ENCODE measurements around the gene CTIF.

The CTIF gene

DNA sequence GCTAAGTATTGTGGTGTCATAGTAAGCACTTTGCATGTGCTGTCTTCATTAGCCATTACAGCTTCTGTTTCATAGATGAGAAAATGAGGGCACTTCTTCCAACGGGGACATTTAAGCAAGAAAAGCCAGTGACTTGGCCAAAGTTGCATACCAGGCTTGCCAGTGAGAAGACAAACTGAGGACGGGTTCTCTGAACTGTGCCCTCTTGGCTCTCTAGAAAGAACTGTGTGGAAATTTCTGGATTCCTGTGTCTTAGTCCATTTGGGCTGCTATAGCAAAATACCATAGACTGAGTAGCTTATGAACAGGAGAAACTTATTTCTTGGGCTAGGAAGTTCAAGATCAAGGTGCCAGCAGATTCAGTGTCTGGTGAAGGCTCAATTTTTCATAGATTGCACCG, 13.3 kb downstream of the CTIF start:
- no peak for ATAC-seq
- no peak for DNase-seq

DNA sequence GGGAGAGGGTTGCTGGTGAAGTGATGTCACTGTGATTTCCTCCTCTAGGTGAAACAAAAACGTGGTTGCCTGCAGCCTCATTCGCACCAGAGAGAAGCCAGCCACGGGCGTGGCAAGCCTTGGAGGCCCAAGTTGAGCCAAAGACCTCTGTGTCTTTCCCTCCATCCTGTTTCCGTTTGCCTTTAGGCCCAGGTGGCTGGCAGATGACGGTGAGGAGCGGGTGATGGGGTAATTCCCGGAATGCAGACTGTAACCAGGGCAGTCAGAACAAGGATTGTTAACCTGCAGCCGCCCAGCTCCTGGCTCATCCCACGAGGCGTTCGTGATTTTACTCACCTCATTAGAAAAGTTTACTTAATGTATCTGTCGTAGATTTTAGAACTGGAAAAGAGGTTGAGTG, 14.4 kb downstream of the CTIF start:
- DNase-seq, result no peak
- ATAC-seq, result no peak

DNA sequence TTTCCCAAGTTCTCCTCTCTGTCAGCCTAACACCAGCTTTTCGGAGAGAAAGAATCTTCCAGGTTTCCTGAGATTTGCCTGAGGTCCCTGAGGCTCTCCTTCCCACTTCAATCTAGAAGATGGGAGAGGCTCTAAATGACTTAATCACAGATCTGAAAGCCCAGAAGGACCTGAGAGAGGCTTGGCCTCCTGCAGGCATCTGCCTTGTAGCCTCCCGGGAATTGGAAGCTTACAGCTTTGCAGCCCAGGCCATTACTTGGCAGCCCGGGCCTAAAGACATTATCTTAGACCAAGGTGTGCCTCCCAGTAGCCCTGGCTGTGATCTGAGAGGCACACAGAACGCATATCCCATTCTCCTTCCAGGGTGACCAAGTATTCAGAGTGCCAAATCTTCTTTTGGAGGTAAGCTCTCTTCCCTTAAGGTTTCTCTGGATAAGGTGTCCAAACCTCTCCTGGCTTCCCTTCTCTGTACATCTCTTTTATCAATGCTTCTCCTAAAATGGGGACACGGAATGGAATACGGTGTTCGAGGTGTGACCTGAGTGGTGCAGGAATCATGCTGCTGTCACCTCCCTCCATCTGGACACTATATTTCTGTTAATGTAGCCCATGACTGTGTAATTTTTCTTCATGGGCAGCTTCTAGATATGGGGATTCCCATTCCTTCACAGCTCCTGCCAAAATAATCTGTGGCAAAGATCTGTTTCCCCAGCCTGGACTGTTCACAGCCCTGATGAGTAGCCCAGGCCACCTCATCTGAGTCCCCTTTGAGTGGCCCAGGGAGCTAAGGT, 16.0 kb downstream of the CTIF start:
- DNase-seq, result no peak
- no peak for ATAC-seq

DNA sequence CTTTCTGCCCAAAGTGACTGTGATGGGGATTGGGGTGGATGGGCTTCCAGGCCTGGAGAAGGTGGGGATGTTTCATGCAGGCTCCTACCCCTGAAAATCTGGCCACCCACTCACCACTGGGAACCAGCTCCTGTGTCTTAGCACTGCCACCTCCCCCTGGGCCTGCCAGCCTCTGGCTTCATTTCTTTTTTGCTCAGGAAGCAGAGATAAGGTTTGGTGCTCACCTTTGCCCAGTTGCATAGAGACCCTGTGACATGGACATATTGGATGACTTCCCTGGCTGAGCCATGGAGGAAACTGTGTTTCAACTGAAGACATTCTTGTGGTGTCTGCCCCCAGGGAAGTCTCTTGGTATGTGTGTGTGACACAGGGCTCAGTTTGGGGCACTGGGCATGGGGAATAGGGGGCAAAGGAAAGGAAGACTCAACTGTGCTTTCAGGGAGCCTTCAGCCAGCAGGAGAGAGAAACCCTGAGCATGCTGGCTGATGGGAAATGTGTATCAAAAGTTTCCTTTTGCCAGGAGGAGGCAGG, 16.7 kb downstream of the CTIF start:
- ATAC-seq, result peak; percentile 23
- no peak for DNase-seq

DNA sequence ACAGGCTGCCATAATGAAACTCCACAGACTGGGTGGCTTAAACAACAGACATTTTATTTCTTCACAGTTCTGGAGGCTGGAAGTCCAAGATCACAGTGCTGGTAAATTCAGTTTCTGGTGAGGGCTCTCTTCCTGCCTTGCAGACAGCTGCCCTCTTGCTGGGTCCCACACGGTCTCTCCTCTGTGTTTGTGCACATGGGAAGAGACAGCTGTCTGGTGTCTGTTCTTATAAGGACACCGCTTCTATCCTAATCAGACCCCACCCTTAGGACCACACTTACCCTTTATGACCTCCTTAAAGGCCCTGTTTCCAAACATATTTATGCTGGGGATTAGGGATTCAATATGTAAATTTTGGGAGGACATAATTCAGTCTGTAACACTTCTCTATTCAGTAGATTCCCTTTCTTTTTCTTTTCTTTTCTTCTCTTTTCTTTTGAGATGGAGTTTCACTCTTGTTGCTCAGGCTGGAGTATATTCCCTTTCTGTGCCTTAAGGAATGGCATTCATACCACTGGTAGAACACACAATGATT, 18.9 kb downstream of the CTIF start:
- ATAC-seq, result no peak

DNA sequence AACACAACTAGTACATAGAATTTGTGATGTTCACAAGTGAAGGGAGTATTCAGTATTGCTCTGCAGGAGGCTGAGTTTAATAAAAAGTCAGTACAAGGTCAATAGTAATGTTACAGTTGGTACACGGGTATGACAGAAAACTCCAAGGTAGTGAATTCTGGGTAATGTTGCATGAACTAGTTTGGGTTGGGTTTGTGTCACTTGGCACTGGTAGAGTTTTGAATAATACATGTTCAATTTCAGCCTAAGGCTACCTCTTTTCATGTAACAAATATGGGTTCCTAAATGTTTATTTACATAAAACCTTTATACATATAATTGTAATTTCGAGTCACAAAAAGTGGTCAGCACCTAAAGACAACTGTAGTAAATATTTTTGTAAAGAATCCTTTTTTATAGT, 19.4 kb downstream of the CTIF start:
- no peak for ATAC-seq
- DNase-seq, result no peak

More for the DNA sequence above, 18.9 kb downstream of the CTIF start:
- no peak for DNase-seq

DNA sequence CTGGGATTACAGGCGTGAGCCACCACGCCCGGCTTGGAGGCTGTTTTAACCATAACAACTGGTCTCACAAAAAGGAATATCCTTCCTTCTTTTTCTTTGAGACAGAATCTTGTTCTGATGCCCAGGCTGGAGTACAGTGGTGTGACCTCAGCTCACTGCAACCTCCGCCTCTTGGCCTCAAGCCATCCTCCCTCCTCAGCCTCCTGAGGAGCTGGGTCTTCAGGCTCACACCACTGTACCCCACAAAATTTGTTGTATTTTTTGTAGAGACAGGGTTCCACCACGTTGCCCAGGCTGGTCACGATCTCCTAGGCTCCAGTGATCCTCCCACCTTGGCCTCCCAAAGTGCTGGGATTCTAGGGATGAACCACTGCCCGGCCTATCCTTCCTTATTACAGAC, 21.7 kb downstream of the CTIF start:
- ATAC-seq (no peak), DNase-seq (no peak)

DNA sequence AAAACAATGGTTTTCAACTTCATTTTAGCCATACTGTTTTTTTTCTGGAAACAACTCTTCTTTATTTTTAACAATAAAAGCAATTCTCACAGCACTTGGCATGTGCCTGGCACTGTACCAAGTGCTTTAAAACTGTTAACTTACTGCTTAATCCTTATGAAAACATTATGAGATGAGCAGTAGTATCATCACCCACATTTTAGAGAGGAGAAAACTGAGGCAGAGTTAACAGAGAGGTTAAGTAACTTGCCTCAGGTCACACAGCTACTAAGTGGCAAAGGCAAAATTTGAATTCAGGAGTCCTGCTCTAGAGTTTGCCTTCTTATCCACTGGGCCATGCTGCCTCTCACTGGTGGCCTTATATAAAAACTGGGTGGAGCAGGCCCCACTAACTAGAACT, 23.2 kb downstream of the CTIF start:
- ATAC-seq (no peak), DNase-seq (no peak)

DNA sequence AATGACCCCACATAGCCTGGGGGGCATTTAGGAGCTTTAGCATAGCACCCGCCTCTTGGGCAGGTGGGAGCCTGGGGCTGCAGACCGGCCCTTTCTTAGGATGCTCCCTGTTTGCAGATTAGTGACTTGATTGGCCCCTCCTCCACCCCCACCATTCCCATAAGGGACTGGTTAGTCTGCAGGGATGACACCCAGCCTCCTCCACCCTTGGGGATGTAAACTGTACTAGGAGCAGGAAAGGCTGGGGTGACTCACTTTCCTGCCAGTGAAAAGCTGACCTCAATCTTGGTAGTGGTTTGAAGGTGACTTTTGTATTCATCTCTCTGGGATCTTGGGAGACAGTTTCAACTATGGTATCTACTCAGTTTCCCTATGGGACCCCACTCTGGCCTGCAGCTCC, 24.2 kb downstream of the CTIF start:
- no peak for ATAC-seq

DNA sequence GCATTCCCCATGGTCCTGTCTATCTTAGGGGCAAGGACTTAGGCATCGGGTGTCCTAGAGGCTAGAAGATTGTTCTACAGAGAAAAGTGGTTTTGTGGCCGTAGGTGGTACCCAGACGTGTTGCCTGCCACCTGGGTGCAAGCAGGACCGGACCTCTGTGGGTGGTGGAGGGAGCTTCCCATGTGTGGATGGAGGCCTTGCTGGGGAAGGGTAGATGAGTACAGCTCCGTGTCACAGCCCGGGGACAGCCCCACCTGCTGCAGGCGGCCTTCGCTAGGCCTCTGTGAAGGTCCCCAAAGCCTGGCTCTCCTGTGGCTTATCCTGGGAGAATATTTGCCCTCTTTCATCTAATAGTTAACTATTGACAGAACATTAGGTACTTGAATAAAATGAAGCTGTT, 25.3 kb downstream of the CTIF start:
- ATAC-seq, result no peak

More for the DNA sequence above, 24.2 kb downstream of the CTIF start:
- no peak for DNase-seq

DNA sequence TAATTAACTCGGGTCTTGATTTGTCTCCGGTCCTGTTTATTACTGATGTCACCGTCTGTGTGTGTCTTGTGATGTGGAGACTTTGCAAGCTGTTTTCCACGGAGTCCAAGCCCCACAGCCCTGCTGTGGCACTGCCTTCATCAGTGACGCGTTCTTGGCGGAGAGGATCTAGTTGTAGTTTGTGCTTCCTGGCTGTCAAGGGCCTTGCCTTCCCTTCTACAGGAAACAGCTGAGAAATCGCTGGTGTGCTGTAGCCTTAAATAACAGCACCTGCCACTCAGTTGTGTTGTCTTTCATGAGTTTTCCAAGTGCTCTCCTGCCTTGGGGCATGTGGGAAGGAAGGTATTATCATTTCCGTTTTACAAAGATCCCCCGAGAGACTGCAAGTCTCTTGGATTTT, 26.3 kb downstream of the CTIF start:
- ATAC-seq (no peak), DNase-seq (no peak)

More for the DNA sequence above, 25.3 kb downstream of the CTIF start:
- no peak for DNase-seq

DNA sequence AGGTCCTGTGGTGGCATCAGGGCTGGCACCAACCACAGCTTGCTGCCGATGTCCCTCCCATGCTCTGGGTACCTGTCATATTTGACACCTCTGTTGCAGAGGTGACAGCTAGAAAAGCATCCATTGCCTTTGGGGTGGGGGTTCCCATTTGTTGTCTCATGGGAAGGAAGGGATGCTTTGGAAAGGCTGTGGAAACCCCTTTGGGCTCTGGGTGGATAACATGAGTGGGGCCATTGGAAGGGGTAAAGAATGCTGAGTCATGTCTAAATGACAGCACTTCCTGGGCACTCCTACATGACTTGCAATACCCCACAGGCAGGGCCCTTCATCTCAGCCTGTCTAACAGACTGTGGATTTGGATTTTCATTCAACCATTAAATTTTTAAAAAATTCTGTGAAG, 27.8 kb downstream of the CTIF start:
- no peak for DNase-seq
- no peak for ATAC-seq

DNA sequence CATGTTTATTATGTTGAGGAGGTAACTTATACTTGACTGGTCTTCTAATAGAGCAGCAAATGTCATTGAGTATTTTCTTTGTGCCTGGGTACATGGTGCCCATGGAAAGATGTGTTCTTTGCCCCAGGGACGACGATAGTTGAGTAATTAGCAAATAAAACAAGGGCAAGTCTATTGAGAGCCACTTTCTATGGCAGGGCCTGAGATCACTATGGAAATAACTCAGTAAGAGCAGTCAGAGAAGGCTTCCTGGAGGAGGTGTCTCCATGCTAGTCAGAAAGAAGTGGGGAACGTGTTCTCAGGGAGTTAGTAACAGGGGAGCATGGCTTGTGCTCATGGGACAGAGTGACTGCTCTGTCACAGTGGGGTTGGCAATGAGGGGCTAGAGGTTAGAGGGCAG, 28.6 kb downstream of the CTIF start:
- DNase-seq, result no peak
- no peak for ATAC-seq

DNA sequence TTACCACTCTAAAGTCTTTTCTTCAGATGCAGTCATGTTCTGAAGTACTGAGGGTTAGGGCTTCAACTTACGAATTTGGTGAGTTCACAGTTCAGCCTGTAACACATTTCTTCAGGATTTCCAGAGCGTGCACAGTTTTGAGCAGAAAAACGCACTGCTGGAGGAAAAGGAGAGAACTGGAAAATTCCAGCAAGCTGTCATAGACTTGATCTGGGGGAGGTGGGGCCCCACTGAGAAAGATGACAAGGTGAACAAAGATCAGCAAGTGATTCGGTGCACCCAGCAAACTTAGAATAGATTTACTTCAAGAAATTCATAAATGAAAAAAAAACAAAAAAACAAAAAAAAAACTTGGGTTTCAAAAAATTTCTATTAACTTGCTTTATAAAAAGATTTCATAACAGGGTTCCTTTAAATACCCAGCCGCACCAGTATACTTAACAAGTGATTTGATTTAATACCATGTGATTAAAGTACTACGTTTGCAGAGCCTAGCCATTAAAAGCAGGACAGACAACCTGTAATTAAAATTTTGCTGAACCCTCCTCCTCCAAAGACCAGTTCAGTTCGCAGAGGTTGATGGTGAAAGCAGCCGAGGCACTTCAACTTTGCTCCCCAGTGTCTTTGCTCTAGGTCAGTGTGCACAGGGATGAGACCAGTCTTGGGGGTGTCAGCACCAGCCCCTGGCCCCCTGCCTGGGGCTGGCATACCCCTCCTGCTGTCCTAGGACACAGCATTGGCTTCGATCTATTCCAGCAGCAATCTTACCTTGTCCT, 30.5 kb downstream of the CTIF start:
- DNase-seq, result no peak
- no peak for ATAC-seq

DNA sequence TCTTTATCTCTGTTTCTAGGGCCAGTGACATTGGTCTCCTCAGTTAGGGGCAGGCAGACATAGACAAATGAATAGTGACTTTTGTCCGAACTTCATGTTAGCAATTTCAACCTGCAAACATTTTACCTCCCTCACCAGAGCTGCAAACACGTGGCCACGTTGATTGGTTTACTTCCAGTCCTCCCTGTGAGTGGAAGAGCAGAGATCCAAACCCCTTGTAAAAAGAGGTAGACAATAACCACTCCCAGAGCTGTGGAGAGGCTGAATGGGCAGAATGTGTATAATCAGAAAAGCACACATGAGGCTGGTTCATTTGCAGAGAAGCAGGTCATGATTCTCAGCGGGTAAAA, 31.1 kb downstream of the CTIF start:
- DNase-seq (no peak), ATAC-seq (no peak)

DNA sequence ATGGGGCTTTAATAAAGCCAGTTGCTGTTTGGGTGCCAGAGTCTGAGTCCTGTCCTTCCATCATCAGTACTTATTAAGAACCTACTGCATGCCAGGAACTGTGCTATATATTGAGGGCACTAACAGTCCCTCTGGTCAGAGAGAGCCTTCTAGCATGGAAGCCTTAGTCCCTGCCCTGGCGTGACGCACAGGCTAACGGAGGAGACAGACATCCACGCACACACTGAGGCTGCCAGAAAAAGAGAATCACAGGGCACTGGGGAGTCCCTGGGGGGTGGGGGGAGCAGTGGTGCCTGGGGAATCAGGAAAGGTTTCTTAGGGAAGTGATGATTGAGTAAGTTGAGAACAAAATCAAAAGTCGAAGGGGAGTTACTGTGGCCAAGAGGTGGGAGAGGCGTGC, 31.5 kb downstream of the CTIF start:
- DNase-seq (no peak), ATAC-seq (no peak)

DNA sequence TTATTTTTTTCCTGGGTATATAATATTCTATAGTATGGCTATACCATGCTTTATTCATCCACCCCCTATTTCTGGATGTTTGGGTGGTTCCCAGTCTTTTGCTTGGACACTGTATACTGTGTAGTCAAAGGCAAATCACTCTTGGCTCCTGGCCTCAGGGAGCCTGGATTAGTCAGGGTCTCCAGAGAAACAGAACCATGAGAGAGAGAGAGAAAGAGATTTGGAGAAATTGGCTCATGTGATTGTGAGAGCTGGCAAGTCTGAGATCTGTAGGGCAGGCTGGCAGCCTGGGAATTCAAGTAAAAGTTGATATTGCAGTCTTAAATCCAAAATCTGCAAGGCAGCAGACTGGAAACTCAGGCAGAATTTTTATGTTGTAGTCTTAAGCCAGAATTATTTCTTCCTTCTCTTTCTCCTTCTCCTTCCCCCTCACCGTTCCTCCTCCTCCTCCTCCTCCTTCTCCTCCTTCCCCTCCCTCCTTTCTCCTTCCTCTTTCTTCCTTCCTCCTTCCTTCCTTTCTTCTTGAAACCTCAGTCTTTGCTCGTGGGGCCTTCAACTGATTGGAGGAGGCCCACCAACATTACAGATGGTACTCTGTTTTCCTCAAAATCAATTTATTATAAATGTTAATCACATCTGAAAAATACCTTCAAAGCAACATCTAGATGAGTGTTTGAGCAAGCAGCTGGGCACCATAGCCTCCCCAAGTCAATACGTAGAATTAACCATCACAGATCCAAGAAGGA, 33.0 kb downstream of the CTIF start:
- no peak for ATAC-seq

DNA sequence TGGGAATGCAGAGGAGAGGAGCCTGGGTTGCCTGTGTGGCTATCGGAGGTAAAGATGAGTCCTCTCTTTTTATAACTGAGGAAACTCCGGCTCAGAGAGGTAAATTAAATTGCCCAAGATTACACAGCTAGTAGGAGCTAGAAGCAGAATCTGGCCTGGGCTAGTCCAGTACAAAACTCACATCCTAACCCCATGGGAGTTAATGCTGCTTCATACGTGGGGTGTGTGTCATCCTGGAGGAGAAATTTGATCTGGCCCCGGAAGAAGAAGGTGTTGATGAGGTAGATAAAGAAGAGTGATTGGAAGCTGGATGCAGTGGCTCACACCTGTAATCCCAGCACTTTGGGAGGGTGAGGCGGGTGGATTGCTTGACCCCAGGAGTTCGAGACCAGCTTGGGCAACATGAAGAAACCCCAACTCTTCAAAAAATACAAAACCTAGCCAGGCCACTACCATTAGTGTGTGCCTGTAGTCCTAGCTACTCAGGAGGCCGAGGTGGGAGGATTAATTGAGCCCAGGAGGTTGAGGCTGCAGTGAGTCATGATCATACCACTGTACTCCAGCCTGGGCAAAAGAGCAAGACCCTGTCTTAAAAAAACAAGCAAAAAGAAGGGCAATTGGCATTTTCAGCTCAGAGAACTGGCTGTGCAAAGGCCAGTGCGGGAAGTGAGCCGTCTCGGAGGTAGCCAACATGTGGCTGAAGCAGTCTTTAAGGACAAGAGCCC, 33.7 kb downstream of the CTIF start:
- DNase-seq (no peak), ATAC-seq (no peak)

More for the DNA sequence above, 33.0 kb downstream of the CTIF start:
- no peak for DNase-seq

DNA sequence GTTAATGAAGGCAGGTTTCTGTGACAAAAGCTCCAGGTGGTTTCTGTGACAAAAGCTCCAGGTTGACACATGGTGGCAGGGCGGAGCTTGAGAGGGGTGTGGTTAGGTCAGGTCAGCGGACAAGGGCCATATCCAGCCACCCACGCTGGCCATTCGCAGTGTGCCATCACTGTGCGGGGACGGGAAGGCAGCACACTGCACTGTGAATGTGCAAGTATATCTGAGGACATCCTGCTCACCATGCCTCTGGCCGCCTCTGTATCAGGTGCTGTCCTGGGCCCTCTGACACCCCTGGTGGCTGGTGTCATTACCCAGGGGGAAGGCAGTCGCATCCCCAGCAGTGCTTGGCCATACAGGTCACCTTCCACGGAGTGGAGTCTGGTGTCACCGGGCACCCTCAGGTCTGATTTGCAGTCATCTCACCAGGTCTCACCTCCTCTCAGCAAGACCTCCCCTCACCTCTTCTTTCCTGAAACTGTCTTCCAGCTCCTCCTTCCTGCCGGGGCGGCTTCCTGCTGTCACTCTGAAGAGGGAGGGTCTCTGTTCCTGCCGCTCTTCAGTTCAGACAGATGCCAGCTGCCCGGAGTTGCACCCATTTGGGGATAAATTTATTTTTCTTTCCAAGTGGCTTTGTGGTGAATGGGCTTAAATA, 34.9 kb downstream of the CTIF start:
- DNase-seq, result no peak
- ATAC-seq, result no peak

DNA sequence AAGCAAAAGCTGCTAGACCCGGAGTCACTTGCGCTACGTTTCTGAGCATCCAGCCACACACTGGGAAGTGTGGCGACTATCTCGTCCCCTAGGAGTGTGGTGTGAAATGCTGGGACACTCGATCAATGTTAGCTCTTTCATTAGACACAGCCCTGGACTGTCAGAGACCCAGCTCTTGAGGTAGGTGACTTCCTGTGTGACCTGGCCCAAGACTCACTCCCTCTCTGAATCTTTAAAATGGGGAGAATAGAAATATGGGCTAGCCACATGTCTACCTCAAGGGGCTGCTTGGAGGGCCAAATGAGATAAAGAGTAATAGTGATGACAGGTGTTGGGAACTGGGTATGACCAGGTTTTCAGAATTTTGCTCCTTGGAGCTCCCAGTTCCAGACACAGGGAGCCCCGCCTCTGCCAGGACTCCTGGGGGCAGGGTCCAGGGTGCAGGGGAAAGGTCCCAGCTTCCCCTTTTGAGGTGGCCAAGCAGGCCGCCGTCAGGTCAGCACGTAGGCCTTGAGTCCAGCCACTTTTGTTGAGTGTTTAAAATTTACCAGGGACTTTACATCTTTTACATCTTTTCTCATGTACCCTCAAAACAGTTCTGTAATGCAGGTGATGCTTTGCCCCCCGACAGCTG, 36.0 kb downstream of the CTIF start:
- ATAC-seq, result no peak
- DNase-seq, result no peak

DNA sequence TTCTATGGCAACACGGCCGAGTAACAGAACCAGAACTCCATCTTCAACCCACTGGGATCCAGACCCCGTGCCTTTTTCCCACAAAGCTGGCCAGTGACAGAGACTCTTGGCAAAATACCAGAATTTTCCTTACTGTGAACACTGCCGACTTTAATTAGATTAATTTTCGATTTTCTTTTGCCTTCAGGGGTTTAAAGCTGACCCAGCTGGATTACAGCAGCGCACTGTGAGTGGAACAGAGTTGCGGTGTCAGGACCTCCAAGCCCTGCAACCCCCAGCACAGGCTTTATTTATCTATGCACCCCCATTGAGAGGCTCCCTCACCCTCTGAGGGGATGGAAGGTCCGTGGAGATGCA, 36.4 kb downstream of the CTIF start:
- ATAC-seq (no peak), DNase-seq (no peak)

Measured in stimulated activated naive CD8-positive, alpha-beta T cell treated with anti-CD3 and anti-CD28 coated beads, Interleukin-15, Interleukin-2, amounts not matched to agents 100 U/mL and 50 U/mL, for 24 hours (primary cell).